Panc1 (cell line): Measurements from ENCODE around the gene TSHZ2. TPM values are rescaled to one million over a fixed set of nuclear protein-coding genes. Genes with fewer than 3 reads are reported as not detected.

Experiments used
- ATAC-seq: fragments of 200-7000 bp; cut with Tn5 transposase; 2 replicates; pipeline ENCODE4 v1.9.1; 2020; ENCODE audit warnings: mild to moderate bottlenecking, moderate library complexity
- BruUV-seq: library from RNA; stranded (reverse); fragments of 400-500 nt; replicated peaks from 2 replicates; lab custom pipeline; 2021; lab: Mats Ljungman, UMichigan
- CTCF ChIA-PET: fragments of 300-600 bp; sonication (Branson Sonifier 250); formaldehyde crosslinking; loops from one replicate; lab custom pipeline; 2022; ENCODE audit warnings: antibody characterized with exemption; lab: Charles Lee
- POLR2A ChIA-PET: fragments of 300-600 bp; sonication (Branson Sonifier 250); formaldehyde crosslinking; loops from one replicate; lab custom pipeline; 2022; ENCODE audit warnings: antibody characterized with exemption; lab: Charles Lee
- DNase-seq: peaks from one replicate; pipeline ENCODE4 v3.0.0-alpha.2; 2010; ENCODE audit warnings: low read depth, low spot score
- H3K27ac ChIP-seq: 2 replicates; pipeline ENCODE4 v1.5.1; 2011; ENCODE audit warnings: mild to moderate bottlenecking, low read length, inconsistent platforms
- H3K27me3 ChIP-seq: fragments of 200-500 bp; sonication (Bioruptor generic); 2 replicates; pipeline ENCODE4 v1.6.0; 2014; ENCODE audit warnings: low read length, inconsistent platforms; ENCODE audit not compliant: control insufficient read depth, insufficient read depth
- H3K36me3 ChIP-seq: fragments of 200-500 bp; sonication (Bioruptor generic); 2 replicates; pipeline ENCODE4 v1.5.1; 2014; ENCODE audit warnings: inconsistent platforms, mild to moderate bottlenecking, low read length, moderate library complexity; ENCODE audit not compliant: control insufficient read depth, insufficient read depth
- H3K4me1 ChIP-seq: 2 replicates; pipeline ENCODE4 v1.5.1; 2011; ENCODE audit warnings: inconsistent platforms, mild to moderate bottlenecking, low read length, moderate library complexity; ENCODE audit not compliant: control insufficient read depth, insufficient read depth
- H3K4me3 ChIP-seq, 2 experiments: 2 replicates each; pipeline ENCODE4 v1.5.1; 2011 to 2012; ENCODE audit warnings: low read depth in 2 of 2, low read length in 2 of 2, mild to moderate bottlenecking in 2 of 2, inconsistent platforms in 1 of 2, moderate library complexity in 1 of 2
- H3K9me3 ChIP-seq: fragments of 200-500 bp; sonication (Bioruptor generic); 2 replicates; pipeline ENCODE4 v1.5.1; 2014; ENCODE audit warnings: low read depth, mild to moderate bottlenecking, inconsistent platforms, low read length, moderate library complexity; ENCODE audit not compliant: control insufficient read depth, insufficient read depth
- POLR2AphosphoS5 ChIP-seq: IDR thresholded peaks from 2 replicates; pipeline ENCODE4 v1.6.1; 2012; ENCODE audit warnings: mild to moderate bottlenecking, low read depth, low read length, moderate library complexity
- SIN3A ChIP-seq: IDR thresholded peaks from 2 replicates; pipeline ENCODE4 v1.6.1; 2012; ENCODE audit warnings: low read depth, mild to moderate bottlenecking, low read length, moderate library complexity, borderline replicate concordance; ENCODE audit not compliant: insufficient read depth
- TCF7L2 ChIP-seq: IDR thresholded peaks from 2 replicates; pipeline ENCODE4 v1.6.1; 2011; ENCODE audit warnings: mild to moderate bottlenecking, low read depth, low read length, inconsistent platforms
- in situ Hi-C: cut with HindIII; loops from 2 replicates; pipeline ENCODE4 v1.10.0; 2016; ENCODE audit warnings: low sequenced_read_pairs, low pct_unique_long_range_greater_than_20kb
- intact Hi-C: fragments of 100-400 bp; cut with micrococcal nuclease; formaldehyde crosslinking; loops from one replicate; pipeline ENCODE4 v1.10.0; 2022; ENCODE audit not compliant: unreplicated experiment
- total RNA-seq: library from RNA; stranded (reverse); gene quantifications from one replicate; pipeline ENCODE4 v1.2.1, GENCODE V29; 2021; ENCODE audit not compliant: unreplicated experiment
- TF ChIP-seq, protein P1 (sequence below), 2 experiments: IDR thresholded peaks; 2 replicates each; pipeline ENCODE4 v1.6.1; 2011 to 2012; ENCODE audit warnings: low read depth in 2 of 2, control low read depth in 1 of 2, low read length in 1 of 2, mild to moderate bottlenecking in 1 of 2, moderate library complexity in 1 of 2; ENCODE audit not compliant: insufficient read depth in 1 of 2
- TF ChIP-seq, protein P2 (sequence below): fragments of 450-650 bp; IDR thresholded peaks from 2 replicates; pipeline ENCODE4 v1.5.1; 2017; ENCODE audit warnings: mild to moderate bottlenecking

The TSHZ2 gene
- total RNA-seq, 1 experiment from 2014 or later, result 0.36 TPM

DNA sequence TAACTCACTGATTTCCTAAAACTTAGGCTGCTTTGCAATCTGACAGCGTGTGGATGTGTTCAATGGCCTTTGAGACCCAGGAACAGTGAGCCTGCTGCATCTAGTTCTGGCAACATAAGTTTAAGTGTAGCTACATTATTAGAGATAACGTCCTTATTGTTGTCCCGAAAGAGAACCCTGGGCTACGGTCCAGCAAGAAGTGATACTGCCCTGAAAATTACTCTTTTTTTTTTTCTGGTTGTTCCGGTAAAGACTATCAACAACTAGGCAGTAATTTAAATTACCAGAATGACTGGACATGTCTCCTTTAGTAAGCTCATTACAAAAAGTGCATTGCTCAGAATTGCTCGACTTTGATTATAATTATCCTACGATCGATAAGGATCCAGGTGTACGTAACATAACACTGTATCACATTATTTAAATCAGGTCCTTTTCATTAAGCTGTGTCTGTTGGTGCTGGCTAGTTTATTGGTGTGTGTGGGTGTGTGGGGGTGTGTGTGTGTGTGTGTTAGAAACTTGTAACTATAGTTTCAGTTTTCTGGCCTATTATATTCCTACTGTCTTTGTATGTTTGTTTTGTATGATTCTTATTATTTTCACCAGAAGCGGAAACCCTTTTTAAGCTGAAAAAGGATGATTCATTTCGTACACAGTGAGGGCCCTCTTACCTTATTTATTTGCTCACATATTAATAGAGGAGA is 3.0 kb downstream of the TSHZ2 start:
- intact Hi-C loops (no loop called here), in situ Hi-C loops (no loop called here)
- Histone ChIP-seq H3K27ac (no peak overlapping the region), H3K9me3 (no peaks in the 10 kb centered on the region), H3K4me1 (no peaks in the 10 kb centered on the region), H3K4me3 (no peak overlapping the region), H3K36me3 (no peaks in the 10 kb centered on the region; the same call in 1 of the 2 replicates), H3K27me3 (peaks cover 25% of the 10 kb centered on the region)
- BruUV-seq, result no TSS peak
- DNase-seq, result no peak
- ATAC-seq, result no peak
- no peak for TF ChIP-seq TCF7L2
- POLR2A ChIA-PET, result no interaction called here
- CTCF ChIA-PET, result interaction anchor here (0.7 kb wide), 1 partner anchor 42 kb away, joined by 3 read pairs; no protein-coding TSS in a partner anchor

DNA sequence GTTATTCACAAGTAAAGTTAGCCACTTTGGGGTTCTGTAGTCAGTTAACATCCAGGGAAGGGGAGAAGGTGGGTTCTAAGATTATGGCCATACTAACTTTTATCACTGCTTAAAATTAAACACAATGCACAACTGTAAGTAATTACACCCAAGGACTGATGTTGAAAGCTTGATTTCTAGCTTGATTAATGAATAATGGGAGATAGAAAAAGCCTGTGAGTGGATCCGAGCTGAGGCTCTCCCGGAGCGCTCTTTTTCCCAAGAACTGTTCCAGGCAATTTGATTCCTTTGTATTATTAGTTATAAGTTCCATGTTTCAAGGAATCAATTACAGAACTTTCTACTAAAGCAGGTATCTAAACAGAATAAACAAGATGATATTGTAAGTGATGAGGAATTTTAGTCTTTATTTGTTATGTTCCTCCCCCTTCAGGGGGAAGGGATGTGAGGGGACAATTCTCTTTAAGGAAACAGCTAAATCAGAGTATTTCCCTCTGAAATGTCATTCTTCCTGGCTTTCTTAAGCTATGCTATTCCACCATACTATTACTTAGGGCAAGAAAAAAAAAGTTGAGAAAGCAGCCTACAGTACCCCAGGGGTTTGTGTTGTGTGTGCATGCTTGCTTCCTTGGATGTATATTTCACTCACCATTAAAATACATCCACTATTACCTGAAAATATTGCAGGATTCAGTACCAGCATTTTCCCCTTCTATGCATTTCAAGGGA is 3.8 kb downstream of the TSHZ2 start:
- in situ Hi-C loops, result no loop called here
- CTCF ChIA-PET, result no interaction called here

More for the DNA sequence above, 3.8 kb downstream of the TSHZ2 start:
- BruUV-seq, result no TSS peak
- POLR2A ChIA-PET, result no interaction called here
- H3K36me3 ChIP-seq, result no peaks in the 10 kb centered on the region; the same call in 1 of the 2 replicates
- intact Hi-C loops, result no loop called here
- TF ChIP-seq, protein P1, sequence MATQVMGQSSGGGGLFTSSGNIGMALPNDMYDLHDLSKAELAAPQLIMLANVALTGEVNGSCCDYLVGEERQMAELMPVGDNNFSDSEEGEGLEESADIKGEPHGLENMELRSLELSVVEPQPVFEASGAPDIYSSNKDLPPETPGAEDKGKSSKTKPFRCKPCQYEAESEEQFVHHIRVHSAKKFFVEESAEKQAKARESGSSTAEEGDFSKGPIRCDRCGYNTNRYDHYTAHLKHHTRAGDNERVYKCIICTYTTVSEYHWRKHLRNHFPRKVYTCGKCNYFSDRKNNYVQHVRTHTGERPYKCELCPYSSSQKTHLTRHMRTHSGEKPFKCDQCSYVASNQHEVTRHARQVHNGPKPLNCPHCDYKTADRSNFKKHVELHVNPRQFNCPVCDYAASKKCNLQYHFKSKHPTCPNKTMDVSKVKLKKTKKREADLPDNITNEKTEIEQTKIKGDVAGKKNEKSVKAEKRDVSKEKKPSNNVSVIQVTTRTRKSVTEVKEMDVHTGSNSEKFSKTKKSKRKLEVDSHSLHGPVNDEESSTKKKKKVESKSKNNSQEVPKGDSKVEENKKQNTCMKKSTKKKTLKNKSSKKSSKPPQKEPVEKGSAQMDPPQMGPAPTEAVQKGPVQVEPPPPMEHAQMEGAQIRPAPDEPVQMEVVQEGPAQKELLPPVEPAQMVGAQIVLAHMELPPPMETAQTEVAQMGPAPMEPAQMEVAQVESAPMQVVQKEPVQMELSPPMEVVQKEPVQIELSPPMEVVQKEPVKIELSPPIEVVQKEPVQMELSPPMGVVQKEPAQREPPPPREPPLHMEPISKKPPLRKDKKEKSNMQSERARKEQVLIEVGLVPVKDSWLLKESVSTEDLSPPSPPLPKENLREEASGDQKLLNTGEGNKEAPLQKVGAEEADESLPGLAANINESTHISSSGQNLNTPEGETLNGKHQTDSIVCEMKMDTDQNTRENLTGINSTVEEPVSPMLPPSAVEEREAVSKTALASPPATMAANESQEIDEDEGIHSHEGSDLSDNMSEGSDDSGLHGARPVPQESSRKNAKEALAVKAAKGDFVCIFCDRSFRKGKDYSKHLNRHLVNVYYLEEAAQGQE (IDR thresholded peaks at IDR 0.05; ENCODE audit: insufficient read depth in 1 of 2, low read depth in 2 of 2, low read length in 1 of 2), result no peak
- TF ChIP-seq, protein P2, sequence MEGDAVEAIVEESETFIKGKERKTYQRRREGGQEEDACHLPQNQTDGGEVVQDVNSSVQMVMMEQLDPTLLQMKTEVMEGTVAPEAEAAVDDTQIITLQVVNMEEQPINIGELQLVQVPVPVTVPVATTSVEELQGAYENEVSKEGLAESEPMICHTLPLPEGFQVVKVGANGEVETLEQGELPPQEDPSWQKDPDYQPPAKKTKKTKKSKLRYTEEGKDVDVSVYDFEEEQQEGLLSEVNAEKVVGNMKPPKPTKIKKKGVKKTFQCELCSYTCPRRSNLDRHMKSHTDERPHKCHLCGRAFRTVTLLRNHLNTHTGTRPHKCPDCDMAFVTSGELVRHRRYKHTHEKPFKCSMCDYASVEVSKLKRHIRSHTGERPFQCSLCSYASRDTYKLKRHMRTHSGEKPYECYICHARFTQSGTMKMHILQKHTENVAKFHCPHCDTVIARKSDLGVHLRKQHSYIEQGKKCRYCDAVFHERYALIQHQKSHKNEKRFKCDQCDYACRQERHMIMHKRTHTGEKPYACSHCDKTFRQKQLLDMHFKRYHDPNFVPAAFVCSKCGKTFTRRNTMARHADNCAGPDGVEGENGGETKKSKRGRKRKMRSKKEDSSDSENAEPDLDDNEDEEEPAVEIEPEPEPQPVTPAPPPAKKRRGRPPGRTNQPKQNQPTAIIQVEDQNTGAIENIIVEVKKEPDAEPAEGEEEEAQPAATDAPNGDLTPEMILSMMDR, result no peak
- no peak for TF ChIP-seq POLR2AphosphoS5
- TF ChIP-seq TCF7L2, result no peak
- TF ChIP-seq SIN3A, result no peak
- ATAC-seq, result no peak
- H3K27me3 ChIP-seq, result peaks cover 26% of the 10 kb centered on the region
- DNase-seq, result no peak
- no peak overlapping the region for H3K4me3 ChIP-seq
- H3K4me1 ChIP-seq, result no peaks in the 10 kb centered on the region
- H3K27ac ChIP-seq, result no peak overlapping the region
- H3K9me3 ChIP-seq, result no peaks in the 10 kb centered on the region
